Measurements from ENCODE around the gene UQCR10. TPM values are rescaled to one million over a fixed set of nuclear protein-coding genes. Genes with fewer than 3 reads are reported as not detected.

Gene UQCR10
- total and polyA plus RNA-seq, 3 donors from 2014 or later, result 91.3 to 211 (median 122) TPM

DNA sequence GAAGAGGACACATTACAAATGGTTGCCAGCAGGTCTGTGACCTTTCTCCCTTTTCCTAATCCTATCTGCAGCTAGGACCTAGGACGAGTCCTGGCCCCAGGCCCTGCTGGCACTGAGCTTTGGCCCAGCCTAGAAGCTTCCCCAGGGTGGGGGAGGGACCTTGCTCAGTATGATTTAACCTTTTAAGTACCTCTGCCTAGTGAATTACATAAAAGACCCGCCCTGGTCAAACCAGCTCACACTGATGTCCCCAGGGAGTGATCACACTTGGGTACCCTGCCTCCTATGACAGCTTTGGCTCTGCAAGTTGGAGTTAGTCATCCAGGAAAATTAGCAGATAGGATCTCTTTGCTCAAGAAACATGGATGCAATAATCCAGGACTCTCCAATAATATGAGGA is 49.0 kb downstream of the UQCR10 start:
- no peak for DNase-seq
- Histone ChIP-seq H3K4me1 (peaks cover 6% of the 10 kb centered on the region), H3K9me3 (no peaks in the 10 kb centered on the region), H3K36me3 (ENCODE audit: low read depth, missing control alignments) (no peaks in the 10 kb centered on the region), H3K27me3 (no peaks in the 10 kb centered on the region), H3K27ac (no peak overlapping the region), H3K4me3 (no peak overlapping the region)
- 56 to 78% methylated on average over 2 of the region's 2 CpGs for WGBS, 2 donors
- no peak for TF ChIP-seq POLR2A (IDR thresholded peaks at IDR 0.05)
- TF ChIP-seq, protein P1, sequence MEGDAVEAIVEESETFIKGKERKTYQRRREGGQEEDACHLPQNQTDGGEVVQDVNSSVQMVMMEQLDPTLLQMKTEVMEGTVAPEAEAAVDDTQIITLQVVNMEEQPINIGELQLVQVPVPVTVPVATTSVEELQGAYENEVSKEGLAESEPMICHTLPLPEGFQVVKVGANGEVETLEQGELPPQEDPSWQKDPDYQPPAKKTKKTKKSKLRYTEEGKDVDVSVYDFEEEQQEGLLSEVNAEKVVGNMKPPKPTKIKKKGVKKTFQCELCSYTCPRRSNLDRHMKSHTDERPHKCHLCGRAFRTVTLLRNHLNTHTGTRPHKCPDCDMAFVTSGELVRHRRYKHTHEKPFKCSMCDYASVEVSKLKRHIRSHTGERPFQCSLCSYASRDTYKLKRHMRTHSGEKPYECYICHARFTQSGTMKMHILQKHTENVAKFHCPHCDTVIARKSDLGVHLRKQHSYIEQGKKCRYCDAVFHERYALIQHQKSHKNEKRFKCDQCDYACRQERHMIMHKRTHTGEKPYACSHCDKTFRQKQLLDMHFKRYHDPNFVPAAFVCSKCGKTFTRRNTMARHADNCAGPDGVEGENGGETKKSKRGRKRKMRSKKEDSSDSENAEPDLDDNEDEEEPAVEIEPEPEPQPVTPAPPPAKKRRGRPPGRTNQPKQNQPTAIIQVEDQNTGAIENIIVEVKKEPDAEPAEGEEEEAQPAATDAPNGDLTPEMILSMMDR (IDR thresholded peaks at IDR 0.05), result no peak
- intact Hi-C loops (cut with DNase I; ENCODE audit: low total_unique reads), result no loop called here

DNA sequence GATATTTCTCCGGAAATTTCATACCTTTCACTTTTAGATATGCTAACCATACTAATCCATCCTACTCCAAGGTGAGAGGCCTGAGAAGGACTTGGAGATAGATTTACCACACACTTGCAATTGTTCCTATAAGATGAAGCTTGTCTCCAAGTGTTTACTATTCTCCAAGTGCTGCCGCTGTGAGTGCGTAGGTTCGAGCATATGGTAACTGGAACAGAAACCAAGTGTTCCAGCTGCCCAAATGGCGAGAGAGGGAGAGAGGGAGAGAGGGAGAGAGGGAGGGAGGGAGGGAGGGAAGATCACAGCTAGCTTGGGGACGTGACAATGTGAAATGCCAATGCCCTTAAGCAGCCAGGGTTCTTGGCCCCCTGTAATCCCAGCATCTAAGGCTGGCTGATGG is 49.4 kb downstream of the UQCR10 start:
- intact Hi-C loops (cut with DNase I; ENCODE audit: low total_unique reads), result no loop called here
- WGBS, 2 donors, result 78 to 82% methylated on average over 6 of the region's 6 CpGs
- no peaks in the 10 kb centered on the region for H3K36me3 ChIP-seq (ENCODE audit: low read depth, missing control alignments)
- no peaks in the 10 kb centered on the region for H3K27me3 ChIP-seq
- TF ChIP-seq POLR2A (IDR thresholded peaks at IDR 0.05), result no peak
- TF ChIP-seq, protein P1 (IDR thresholded peaks at IDR 0.05), result no peak
- H3K9me3 ChIP-seq, result no peaks in the 10 kb centered on the region
- H3K4me3 ChIP-seq, result no peak overlapping the region
- H3K27ac ChIP-seq, result no peak overlapping the region
- peaks cover 6% of the 10 kb centered on the region for H3K4me1 ChIP-seq
- DNase-seq, result no peak

DNA sequence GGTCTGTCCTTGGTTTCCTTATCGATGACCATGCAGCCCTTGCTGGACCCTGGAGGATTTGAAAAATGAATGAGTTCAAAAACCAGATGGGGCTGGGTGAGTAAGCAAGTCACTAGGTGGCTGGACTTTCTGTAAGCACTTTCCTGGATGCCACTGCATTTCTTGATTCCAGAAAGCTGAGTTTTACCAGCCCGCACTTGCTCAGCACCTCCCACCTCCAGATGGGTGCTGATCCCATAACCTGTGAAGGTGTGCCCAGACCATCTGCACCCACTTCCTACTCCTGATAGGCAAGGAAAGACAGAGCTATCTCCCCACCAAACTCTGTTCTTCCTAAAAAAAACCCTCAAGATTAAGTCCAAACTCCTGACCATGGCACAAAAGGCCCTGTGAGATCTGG is 49.8 kb downstream of the UQCR10 start:
- DNase-seq, result no peak

DNA sequence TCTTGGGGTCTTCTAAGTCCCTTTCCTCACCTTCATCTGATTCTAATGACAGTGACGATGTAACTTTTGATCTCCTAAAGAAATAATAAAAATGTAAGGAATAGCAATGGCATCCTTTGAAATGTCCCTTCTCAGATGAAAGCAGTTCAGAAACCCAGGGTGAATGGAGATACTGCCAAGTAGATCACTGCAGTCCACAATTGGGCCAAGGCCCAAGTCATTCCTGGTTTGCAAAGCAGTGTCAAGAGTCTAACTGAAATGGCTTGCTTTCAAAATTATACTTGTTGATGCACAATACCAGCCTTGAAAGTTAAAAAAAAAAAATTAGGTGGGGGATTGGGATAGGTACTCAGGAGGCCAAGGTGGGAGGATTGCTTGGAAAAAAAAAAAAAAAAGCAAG is 50.6 kb downstream of the UQCR10 start:
- DNase-seq, result no peak
- no peak overlapping the region for H3K4me3 ChIP-seq
- 97 to 100% methylated on average over 1 of the region's 1 CpG for WGBS, 2 donors

More for the DNA sequence above, 49.8 kb downstream of the UQCR10 start:
- Histone ChIP-seq H3K4me1 (peaks cover 6% of the 10 kb centered on the region), H3K27ac (no peak overlapping the region), H3K36me3 (ENCODE audit: low read depth, missing control alignments) (no peaks in the 10 kb centered on the region), H3K27me3 (no peaks in the 10 kb centered on the region), H3K9me3 (no peaks in the 10 kb centered on the region), H3K4me3 (no peak overlapping the region)
- no peak for TF ChIP-seq POLR2A (IDR thresholded peaks at IDR 0.05)
- TF ChIP-seq, protein P1 (IDR thresholded peaks at IDR 0.05), result no peak
- intact Hi-C loops (cut with DNase I; ENCODE audit: low total_unique reads), result no loop called here
- WGBS, 2 donors, result 94 to 100% methylated on average over 1 to 2 of the region's 2 CpGs

DNA sequence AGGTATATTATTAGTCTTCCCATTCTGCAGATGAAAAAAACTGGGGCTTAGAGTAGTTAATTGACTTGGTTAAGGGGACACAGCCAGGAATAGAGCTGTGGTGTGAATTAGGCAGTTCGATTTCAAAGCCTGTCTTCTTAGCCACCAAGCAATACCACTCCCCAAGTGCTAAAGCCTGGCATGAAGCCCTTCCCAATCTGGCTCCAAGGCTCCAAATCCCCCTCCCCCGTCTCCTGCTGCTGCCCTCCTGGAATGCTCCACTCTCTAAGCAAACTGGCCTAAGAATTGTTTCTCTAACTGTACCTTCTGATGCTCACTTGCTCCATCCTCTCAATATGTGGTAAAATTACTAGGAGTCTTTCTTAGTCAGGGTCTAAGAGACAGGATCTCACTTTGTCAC is 52.3 kb downstream of the UQCR10 start:
- Histone ChIP-seq H3K4me3 (no peak overlapping the region), H3K36me3 (ENCODE audit: low read depth, missing control alignments) (no peaks in the 10 kb centered on the region), H3K27me3 (no peaks in the 10 kb centered on the region), H3K9me3 (no peaks in the 10 kb centered on the region), H3K27ac (no peak overlapping the region), H3K4me1 (peaks cover 6% of the 10 kb centered on the region)
- no peak for DNase-seq
- intact Hi-C loops (cut with DNase I; ENCODE audit: low total_unique reads), result no loop called here
- no peak for TF ChIP-seq POLR2A (IDR thresholded peaks at IDR 0.05)
- TF ChIP-seq, protein P1 (IDR thresholded peaks at IDR 0.05), result no peak
- 91 to 96% methylated on average over 2 of the region's 2 CpGs for WGBS, 2 donors

More for the DNA sequence above, 50.6 kb downstream of the UQCR10 start:
- TF ChIP-seq POLR2A (IDR thresholded peaks at IDR 0.05), result no peak
- TF ChIP-seq, protein P1 (IDR thresholded peaks at IDR 0.05), result no peak
- H3K27ac ChIP-seq, result no peak overlapping the region
- H3K27me3 ChIP-seq, result no peaks in the 10 kb centered on the region
- intact Hi-C loops (cut with DNase I; ENCODE audit: low total_unique reads), result no loop called here
- H3K9me3 ChIP-seq, result no peaks in the 10 kb centered on the region
- peaks cover 6% of the 10 kb centered on the region for H3K4me1 ChIP-seq
- no peaks in the 10 kb centered on the region for H3K36me3 ChIP-seq (ENCODE audit: low read depth, missing control alignments)

Measured in testis (tissue), 3 donors.